Cardiac fibroblast (primary cell): ENCODE measurements around the gene FOXL2NB.

Experiments
- DNase-seq, 2 donors: peaks; one replicate each; pipeline versions ENCODE4 v3.0.0 to v3.0.0-alpha.2; 2010; ENCODE audit warnings: low read depth in 2 of 2
- H3K4me3 ChIP-seq, 2 donors: replicated peaks in 1 of 2; 1 replicate in 1 of 2; 2 replicates in 1 of 2; pipeline ENCODE4 v1.5.1; 2011; ENCODE audit warnings: low read depth in 2 of 2, low read length in 2 of 2, mild to moderate bottlenecking in 2 of 2, moderate library complexity in 1 of 2
- TF ChIP-seq, protein P1 (sequence below): IDR thresholded peaks from one replicate; pipeline ENCODE4 v1.5.1; 2011; ENCODE audit warnings: low read depth, mild to moderate bottlenecking, low read length, inconsistent platforms

The FOXL2NB gene

DNA sequence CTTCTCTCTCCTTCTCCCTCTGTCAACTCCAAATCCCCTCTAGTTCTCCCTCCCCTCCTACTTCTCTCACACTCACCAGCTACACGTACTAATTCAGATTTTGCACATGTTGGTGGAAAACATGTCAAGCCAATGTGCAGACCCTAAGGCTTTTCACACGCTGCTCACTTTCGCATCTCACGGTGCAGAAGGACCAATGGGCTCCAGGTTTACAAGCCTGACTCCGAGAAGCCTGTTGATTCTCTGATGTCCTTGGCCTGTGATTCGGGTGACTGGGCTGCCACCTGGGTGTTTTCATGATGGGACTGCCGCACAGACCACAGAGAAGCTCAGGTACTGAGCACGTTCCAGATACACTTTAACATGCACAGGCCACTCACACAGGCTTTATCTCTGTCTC lies 3.7 kb downstream of the FOXL2NB start:
- TF ChIP-seq, protein P1, sequence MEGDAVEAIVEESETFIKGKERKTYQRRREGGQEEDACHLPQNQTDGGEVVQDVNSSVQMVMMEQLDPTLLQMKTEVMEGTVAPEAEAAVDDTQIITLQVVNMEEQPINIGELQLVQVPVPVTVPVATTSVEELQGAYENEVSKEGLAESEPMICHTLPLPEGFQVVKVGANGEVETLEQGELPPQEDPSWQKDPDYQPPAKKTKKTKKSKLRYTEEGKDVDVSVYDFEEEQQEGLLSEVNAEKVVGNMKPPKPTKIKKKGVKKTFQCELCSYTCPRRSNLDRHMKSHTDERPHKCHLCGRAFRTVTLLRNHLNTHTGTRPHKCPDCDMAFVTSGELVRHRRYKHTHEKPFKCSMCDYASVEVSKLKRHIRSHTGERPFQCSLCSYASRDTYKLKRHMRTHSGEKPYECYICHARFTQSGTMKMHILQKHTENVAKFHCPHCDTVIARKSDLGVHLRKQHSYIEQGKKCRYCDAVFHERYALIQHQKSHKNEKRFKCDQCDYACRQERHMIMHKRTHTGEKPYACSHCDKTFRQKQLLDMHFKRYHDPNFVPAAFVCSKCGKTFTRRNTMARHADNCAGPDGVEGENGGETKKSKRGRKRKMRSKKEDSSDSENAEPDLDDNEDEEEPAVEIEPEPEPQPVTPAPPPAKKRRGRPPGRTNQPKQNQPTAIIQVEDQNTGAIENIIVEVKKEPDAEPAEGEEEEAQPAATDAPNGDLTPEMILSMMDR: no peak
- DNase-seq: no peak
- no peak overlapping the region for H3K4me3 ChIP-seq

DNA sequence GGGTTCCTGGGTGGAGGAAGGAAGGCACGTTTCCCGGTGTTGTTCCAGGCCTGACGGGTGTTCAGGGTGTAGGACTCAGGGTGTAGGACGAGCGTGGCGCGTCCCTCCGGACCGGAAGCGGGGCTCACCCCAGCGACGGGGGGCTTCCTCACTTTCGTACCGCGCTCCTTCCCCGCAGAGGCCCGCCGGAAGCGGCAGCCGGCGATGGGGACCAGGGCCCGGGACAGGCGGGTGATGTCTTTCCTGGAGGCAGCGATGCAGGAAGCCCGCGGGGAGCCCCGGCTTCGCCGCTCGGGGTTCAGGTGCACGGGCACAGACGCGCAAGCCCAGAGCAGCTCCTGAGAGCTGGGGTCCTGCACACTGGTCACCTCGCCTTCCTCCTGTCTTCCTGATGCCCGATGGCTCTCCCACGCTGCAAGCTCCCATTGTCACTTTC lies 13.4 kb downstream of the FOXL2NB start:
- TF ChIP-seq, protein P1: no peak
- no peak overlapping the region for H3K4me3 ChIP-seq
- no peak for DNase-seq

DNA sequence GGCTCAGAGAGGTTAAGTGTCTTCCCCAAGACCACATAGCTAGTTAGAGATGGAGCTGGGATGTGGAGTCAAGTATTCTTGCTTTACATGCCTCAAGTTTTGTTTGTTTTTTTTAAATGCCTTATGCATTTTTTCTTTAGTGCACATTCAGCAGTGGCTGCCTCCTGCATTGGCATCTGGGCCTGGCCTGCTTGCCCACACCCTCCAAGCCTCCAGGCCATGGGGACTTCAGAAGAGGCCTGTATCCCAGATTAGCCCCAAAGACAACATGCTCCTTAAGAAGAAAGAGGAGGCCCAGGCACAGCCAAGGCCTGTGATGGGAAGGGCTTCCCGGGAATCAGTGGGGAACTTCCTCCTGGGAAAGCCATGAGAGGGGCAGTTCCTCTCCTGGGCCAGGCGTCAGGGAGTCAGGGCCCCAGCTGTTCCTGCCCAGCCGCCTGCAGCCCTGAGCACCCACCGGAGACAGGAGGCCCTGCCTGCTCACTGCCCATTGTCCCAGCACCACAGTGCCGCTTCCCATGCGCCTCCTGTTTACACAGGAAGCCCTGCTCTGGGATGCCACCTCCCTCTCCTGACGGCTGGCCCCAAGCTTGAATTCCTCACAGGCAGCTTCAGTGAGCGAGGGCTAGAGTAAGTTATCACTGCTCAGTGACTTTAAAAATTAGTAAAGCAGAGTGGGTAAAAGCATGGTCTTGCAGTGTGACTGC lies 16.0 kb downstream of the FOXL2NB start:
- no peak for DNase-seq
- H3K4me3 ChIP-seq: no peak overlapping the region
- TF ChIP-seq, protein P1: no peak

DNA sequence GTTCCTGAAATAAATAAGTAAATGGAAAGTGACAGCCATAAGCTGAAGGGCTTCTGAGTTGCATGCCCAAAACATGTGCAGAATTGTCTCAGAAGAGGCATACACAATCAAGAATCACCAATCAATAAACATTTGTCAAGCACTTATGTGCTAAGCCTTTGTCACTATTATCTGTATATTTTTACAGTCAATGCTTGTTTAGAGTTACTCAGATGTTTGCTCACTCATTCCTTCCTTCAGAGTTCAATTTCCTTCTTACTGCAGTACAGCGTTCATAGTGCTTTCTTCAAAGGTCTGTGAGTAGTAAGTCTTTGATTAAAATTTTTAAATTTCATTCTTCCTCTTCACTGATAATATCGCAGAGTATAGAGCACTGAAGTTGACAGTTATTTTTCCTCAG lies 17.2 kb downstream of the FOXL2NB start:
- no peak for DNase-seq
- TF ChIP-seq, protein P1: no peak
- no peak overlapping the region for H3K4me3 ChIP-seq

DNA sequence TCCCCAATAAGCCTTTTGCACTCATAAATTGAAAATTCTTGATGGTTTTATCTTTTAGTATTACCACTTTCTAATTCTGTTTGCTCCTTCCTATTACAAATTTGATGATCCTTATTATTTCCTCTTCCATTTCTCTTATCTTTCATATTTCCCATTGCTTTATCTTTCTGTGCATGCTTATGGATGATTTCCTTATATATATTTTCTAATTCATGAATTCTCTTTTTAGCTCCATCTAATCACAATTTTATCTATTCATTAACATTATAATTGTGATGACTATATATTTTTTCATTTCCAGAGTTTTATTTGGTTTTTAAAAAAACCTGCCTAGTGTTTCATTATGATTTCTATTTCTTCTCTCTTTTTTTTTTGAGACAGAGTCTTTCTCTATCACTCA lies 17.9 kb downstream of the FOXL2NB start:
- no peak overlapping the region for H3K4me3 ChIP-seq
- TF ChIP-seq, protein P1: no peak
- no peak for DNase-seq

DNA sequence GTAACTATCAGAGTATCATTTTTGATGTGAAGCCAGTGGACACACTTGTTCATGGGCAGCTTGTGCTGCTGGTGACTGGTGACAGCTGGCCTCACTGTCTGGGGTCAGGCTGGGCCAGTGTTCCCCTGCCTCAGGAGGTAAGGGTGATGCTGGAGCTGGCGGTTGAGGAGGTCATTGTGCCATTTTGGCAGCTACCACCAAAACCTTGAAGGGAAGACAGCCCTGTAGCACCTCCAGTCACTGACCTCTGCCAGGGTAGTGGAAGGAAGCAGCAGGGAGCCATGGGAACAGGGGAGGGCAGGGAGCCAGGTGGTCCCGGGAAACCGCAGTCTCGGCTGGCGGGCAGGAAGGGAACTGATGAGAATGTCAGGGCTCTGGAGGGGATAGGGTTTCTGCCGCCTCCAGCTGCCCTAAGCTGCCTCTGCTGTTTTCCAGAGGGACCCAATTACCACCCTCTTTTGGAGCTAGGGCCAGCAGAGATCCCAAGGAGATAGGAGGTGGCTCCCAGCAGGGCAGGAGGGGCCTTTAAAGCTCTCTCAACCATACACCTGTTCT lies 24.8 kb downstream of the FOXL2NB start:
- TF ChIP-seq, protein P1: no peak
- no peak overlapping the region for H3K4me3 ChIP-seq
- DNase-seq: no peak

DNA sequence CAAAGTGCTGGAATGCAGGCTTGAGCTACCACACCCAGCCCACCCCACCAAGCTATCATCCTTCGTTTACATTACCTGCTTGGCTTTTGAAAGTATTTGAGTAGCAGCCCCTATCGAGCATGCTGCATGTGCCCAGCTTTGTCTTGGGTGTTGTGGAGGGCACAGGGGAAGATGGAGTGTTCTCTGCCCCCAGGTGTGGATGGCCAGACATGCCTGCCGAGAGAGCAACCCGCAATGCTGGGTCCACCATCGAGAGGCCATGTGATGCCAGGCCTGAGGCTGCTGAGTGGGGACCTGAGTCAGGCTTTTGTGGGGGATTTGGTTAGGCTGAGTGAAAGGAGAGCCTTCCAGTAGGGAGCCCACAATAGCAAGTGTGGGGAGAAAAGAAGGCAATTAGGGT lies 25.9 kb downstream of the FOXL2NB start:
- TF ChIP-seq, protein P1: no peak
- no peak overlapping the region for H3K4me3 ChIP-seq
- DNase-seq: no peak
